Endothelial cell of umbilical vein (primary cell): ENCODE data around the gene ELOB. TPM values are rescaled to one million over a fixed set of nuclear protein-coding genes. Genes with fewer than 3 reads are reported as not detected.

Experiments
- BruUV-seq: library from RNA; stranded (reverse); fragments of 400-500 nt; replicated peaks from 2 replicates; lab custom pipeline; 2021; lab: Mats Ljungman, UMichigan
- CTCF ChIA-PET: fragments of 300-600, 350-600 bp; sonication (Branson Sonifier 250); formaldehyde crosslinking; loops from one replicate; lab custom pipeline; 2021; ENCODE audit warnings: antibody characterized with exemption, inconsistent platforms; lab: Charles Lee
- POLR2A ChIA-PET: fragments of 300-600, 350-600 bp; sonication (Branson Sonifier 250); formaldehyde crosslinking; loops from one replicate; lab custom pipeline; 2021; ENCODE audit warnings: antibody characterized with exemption, inconsistent platforms; lab: Charles Lee
- DNase-seq: peaks from one replicate; pipeline ENCODE4 v3.0.0-alpha.2; 2011; ENCODE audit warnings: low read depth, low spot score
- FAIRE-seq: peaks from 2 replicates; lab custom pipeline; 2011; peaks lifted over from hg19 to GRCh38; lab: Jason Lieb, UNC
- H2AFZ ChIP-seq: 2 replicates; pipeline ENCODE4 v1.6.0; 2012; ENCODE audit warnings: low read depth, low read length, control low read depth, inconsistent platforms
- H3K27ac ChIP-seq: 2 replicates; pipeline ENCODE4 v1.5.1; 2011; ENCODE audit warnings: low read depth, mild to moderate bottlenecking, control low read depth, low read length, moderate library complexity; ENCODE audit not compliant: insufficient read depth
- H3K27me3 ChIP-seq, 2 experiments: 2 replicates each; pipeline versions ENCODE4 v1.6.0 to v1.6.1; 2011; ENCODE audit warnings: low read length in 2 of 2, mixed read lengths in 1 of 2; ENCODE audit not compliant: control insufficient read depth in 2 of 2, insufficient read depth in 2 of 2
- H3K36me3 ChIP-seq, 2 experiments: 2 replicates in 1 of 2; 3 replicates in 1 of 2; pipeline ENCODE4 v1.5.1; 2011; ENCODE audit warnings: low read length in 2 of 2, mild to moderate bottlenecking in 1 of 2, moderate library complexity in 1 of 2; ENCODE audit not compliant: control insufficient read depth in 2 of 2, insufficient read depth in 2 of 2; ENCODE audit errors: extremely low read depth in 1 of 2
- H3K4me1 ChIP-seq: 3 replicates; pipeline ENCODE4 v1.5.1; 2011; ENCODE audit warnings: mild to moderate bottlenecking, low read length; ENCODE audit not compliant: control insufficient read depth, insufficient read depth; ENCODE audit errors: extremely low read depth
- H3K4me2 ChIP-seq: 2 replicates; pipeline ENCODE4 v1.6.1; 2011; ENCODE audit warnings: low read length, control low read depth, mixed read lengths; ENCODE audit not compliant: insufficient read depth
- H3K4me3 ChIP-seq, 3 experiments: fragments of 200-600 bp in 1 of 3; sonication (generic), shearing (Covaris generic) in 1 of 3; replicated peaks in 1 of 3; 2 replicates each; pipeline ENCODE4 v1.5.1; 2011 to 2016; ENCODE audit warnings: control low read depth in 3 of 3, low read length in 3 of 3, mild to moderate bottlenecking in 2 of 3, inconsistent platforms in 1 of 3, low read depth in 1 of 3, moderate library complexity in 1 of 3; ENCODE audit not compliant: insufficient read depth in 1 of 3
- H3K79me2 ChIP-seq: 2 replicates; pipeline ENCODE4 v1.6.0; 2012; ENCODE audit warnings: low read length, inconsistent platforms; ENCODE audit not compliant: control insufficient read depth, insufficient read depth
- H3K9ac ChIP-seq: replicated peaks from 2 replicates; pipeline ENCODE3; 2011; ENCODE audit warnings: low read length, control low read depth; ENCODE audit not compliant: insufficient read depth; ENCODE audit errors: extremely low read depth
- H3K9me1 ChIP-seq: replicated peaks from 3 replicates; pipeline ENCODE4 v1.6.0; 2011; ENCODE audit warnings: mild to moderate bottlenecking, low read length; ENCODE audit not compliant: control insufficient read depth, insufficient read depth; ENCODE audit errors: extremely low read depth
- H3K9me3 ChIP-seq: replicated peaks from 2 replicates; pipeline ENCODE4 v1.5.1; 2012; ENCODE audit warnings: low read length, inconsistent platforms; ENCODE audit not compliant: control insufficient read depth, insufficient read depth
- H4K20me1 ChIP-seq: replicated peaks from 2 replicates; pipeline ENCODE3; 2011; ENCODE audit warnings: mild to moderate bottlenecking, low read length; ENCODE audit not compliant: control insufficient read depth, insufficient read depth; ENCODE audit errors: extremely low read depth
- EZH2 ChIP-seq: IDR thresholded peaks from 2 replicates; pipeline ENCODE4 v1.6.1; 2012; ENCODE audit warnings: borderline replicate concordance, low read depth, mild to moderate bottlenecking, moderate library complexity, low read length, inconsistent platforms; ENCODE audit not compliant: severe bottlenecking
- FOS ChIP-seq: IDR thresholded peaks from 2 replicates; pipeline ENCODE4 v1.6.1; 2011; ENCODE audit warnings: mild to moderate bottlenecking, low read length, moderate library complexity, borderline replicate concordance; ENCODE audit not compliant: insufficient read depth
- GATA2 ChIP-seq: IDR thresholded peaks from 2 replicates; pipeline ENCODE4 v1.7.0; 2011; ENCODE audit warnings: low read depth, mild to moderate bottlenecking, moderate library complexity, mixed read lengths, low read length; ENCODE audit not compliant: insufficient read length, insufficient read depth
- JUN ChIP-seq: IDR thresholded peaks from 2 replicates; pipeline ENCODE4 v1.6.1; 2011; ENCODE audit warnings: borderline replicate concordance, low read depth; ENCODE audit not compliant: insufficient read length, insufficient read depth
- MYC ChIP-seq: IDR thresholded peaks from one replicate; pipeline ENCODE4 v1.6.1; 2011; ENCODE audit warnings: mild to moderate bottlenecking, low read depth, low read length
- POLR2A ChIP-seq: IDR thresholded peaks from 2 replicates; pipeline ENCODE4 v1.6.1; 2012; ENCODE audit warnings: low read depth, mild to moderate bottlenecking, control low read depth, low read length
- POLR2AphosphoS5 ChIP-seq: IDR thresholded peaks from 2 replicates; pipeline ENCODE4 v1.6.1; 2012; ENCODE audit warnings: low read depth, mild to moderate bottlenecking, control low read depth, low read length, moderate library complexity; ENCODE audit not compliant: insufficient read depth
- dilution Hi-C: fragments of 300-500 bp; cut with MboI; formaldehyde crosslinking; loops from one replicate; pipeline ENCODE4 v1.15.0; 2019; ENCODE audit warnings: low sequenced_read_pairs; ENCODE audit not compliant: extremely low pct_ligation_motif_present
- intact Hi-C: fragments of 100-400 bp; cut with micrococcal nuclease; formaldehyde crosslinking; loops from one replicate; pipeline ENCODE4 v1.10.0; 2022
- polyA plus RNA-seq, 4 experiments: library from polyadenylated mRNA; depleted of rRNA in 3 of 4; stranded (reverse) in 3 of 4; unstranded in 1 of 4; fragments of >200 nt; gene quantifications; 2 replicates each; pipeline versions ENCODE4 v1.2.1 to v1.2.3, GENCODE V29; 2011 to 2012; ENCODE audit warnings: missing spikeins in 1 of 4
- total RNA-seq: library from RNA; stranded (reverse); gene quantifications from 2 replicates; pipeline ENCODE4 v1.2.3, GENCODE V29; 2021
- TF ChIP-seq, protein P1 (sequence below): IDR thresholded peaks from 2 replicates; pipeline ENCODE4 v1.6.1; 2011; ENCODE audit not compliant: insufficient read depth, insufficient read length
- TF ChIP-seq, protein P2 (sequence below), 2 donors: IDR thresholded peaks; 1 replicate in 1 of 2; 2 replicates in 1 of 2; pipeline ENCODE4 v1.5.1; 2011; ENCODE audit warnings: low read length in 2 of 2, mild to moderate bottlenecking in 2 of 2, moderate library complexity in 2 of 2, control low read depth in 1 of 2, inconsistent platforms in 1 of 2, low read depth in 1 of 2; ENCODE audit not compliant: insufficient read depth in 1 of 2; ENCODE audit errors: extremely low read depth in 1 of 2

The ELOB gene
- total and polyA plus RNA-seq, 2 donors (not counting 3 experiments of a cell fraction or from before 2014, with no cell fraction given), result 251 to 848 TPM

DNA sequence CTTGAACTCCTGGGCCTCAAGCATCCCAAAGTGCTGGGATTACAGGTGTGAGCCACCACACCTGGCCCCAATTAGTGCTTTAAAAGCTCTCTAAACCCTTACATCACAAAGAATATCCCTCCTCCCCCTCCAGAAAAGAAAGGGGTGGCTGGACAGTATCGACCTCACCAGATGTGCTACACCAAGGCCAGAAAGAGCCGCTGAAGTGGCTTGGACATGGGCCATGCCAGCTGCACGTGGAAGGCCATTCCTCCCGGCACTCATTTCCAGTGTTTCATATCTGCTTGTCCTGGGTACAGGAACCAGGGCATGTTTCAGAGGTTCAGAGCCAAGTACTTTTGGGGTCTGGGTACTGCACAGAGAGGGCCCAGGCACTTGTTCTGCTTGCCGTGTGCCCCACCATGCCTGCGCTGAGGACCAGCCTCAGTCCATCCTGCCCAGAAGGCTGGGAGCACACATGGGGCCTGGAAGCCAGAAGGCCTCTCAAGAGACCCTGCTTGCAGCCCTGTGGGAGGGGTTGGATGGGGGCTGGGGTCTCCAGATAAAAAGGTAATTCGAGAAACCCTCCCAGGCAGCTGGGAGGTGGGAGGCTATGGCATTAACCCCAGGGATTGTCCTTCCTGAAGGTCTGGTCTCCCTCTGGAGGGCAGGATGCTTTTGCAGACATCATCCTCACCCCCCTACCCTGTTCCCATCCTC lies 28.2 kb downstream of the ELOB start:
- intact Hi-C loops (no loop called here), dilution Hi-C loops (no loop called here)
- no peak overlapping the region for H3K9ac ChIP-seq
- CTCF ChIA-PET, result no interaction called here
- DNase-seq, result no peak
- no peak overlapping the region for H3K27ac ChIP-seq
- no peak overlapping the region for H3K4me2 ChIP-seq
- POLR2A ChIA-PET, result no interaction called here
- H3K36me3 ChIP-seq, result no peaks in the 10 kb centered on the region
- no peaks in the 10 kb centered on the region for H3K27me3 ChIP-seq
- no peaks in the 10 kb centered on the region for H3K9me3 ChIP-seq
- no TSS peak for BruUV-seq
- no peak overlapping the region for H3K4me3 ChIP-seq
- H3K9me1 ChIP-seq, result no peaks in the 10 kb centered on the region
- no peak for FAIRE-seq
- H3K4me1 ChIP-seq, result peaks cover 8% of the 10 kb centered on the region
- H4K20me1 ChIP-seq, result peaks cover under 1% of the 10 kb centered on the region
- TF ChIP-seq MYC (no peak), GATA2 (no peak), EZH2 (no peak), POLR2AphosphoS5 (no peak), JUN (no peak), FOS (no peak), POLR2A (no peak)
- TF ChIP-seq, protein P1, sequence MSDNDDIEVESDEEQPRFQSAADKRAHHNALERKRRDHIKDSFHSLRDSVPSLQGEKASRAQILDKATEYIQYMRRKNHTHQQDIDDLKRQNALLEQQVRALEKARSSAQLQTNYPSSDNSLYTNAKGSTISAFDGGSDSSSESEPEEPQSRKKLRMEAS, result no peak
- TF ChIP-seq, protein P2, sequence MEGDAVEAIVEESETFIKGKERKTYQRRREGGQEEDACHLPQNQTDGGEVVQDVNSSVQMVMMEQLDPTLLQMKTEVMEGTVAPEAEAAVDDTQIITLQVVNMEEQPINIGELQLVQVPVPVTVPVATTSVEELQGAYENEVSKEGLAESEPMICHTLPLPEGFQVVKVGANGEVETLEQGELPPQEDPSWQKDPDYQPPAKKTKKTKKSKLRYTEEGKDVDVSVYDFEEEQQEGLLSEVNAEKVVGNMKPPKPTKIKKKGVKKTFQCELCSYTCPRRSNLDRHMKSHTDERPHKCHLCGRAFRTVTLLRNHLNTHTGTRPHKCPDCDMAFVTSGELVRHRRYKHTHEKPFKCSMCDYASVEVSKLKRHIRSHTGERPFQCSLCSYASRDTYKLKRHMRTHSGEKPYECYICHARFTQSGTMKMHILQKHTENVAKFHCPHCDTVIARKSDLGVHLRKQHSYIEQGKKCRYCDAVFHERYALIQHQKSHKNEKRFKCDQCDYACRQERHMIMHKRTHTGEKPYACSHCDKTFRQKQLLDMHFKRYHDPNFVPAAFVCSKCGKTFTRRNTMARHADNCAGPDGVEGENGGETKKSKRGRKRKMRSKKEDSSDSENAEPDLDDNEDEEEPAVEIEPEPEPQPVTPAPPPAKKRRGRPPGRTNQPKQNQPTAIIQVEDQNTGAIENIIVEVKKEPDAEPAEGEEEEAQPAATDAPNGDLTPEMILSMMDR (IDR thresholded peaks at IDR 0.05; ENCODE audit: extremely low read depth in 1 of 2, insufficient read depth in 1 of 2, low read depth in 1 of 2, low read length in 2 of 2), result no peak
- H2AFZ ChIP-seq, result no peak overlapping the region
- peaks cover 11% of the 10 kb centered on the region for H3K79me2 ChIP-seq
